GM21576 (cell line): ENCODE results near the gene NUDT22.
A peak's percentile ranks its signal among the peaks of the same experiment; 100 is the strongest.

ENCODE experiments used
- ATAC-seq: cut with Tn5 transposase; IDR thresholded peaks from one replicate; pipeline ENCODE4 v1.9.1; 2021; ENCODE audit warnings: mild to moderate bottlenecking, moderate library complexity; ENCODE audit not compliant: unreplicated experiment

Gene NUDT22

GRCh38 chr11:64241241-64241490 lies 15.1 kb downstream of the NUDT22 start:
- ATAC-seq: peak; percentile 58

- peak; percentile 4 for ATAC-seq
Observed at GRCh38 chr11:64241491-64242374, 15.7 kb downstream of the NUDT22 start.

- ATAC-seq: no peak
Observed at GRCh38 chr11:64243236-64243854, 17.3 kb downstream of the NUDT22 start.

- ATAC-seq: no peak
Observed at GRCh38 chr11:64244107-64244506, 18.0 kb downstream of the NUDT22 start.

- no peak for ATAC-seq
Observed at GRCh38 chr11:64244966-64245365, 18.9 kb downstream of the NUDT22 start.

- no peak for ATAC-seq
Observed at GRCh38 chr11:64245401-64245796, 19.3 kb downstream of the NUDT22 start.

- ATAC-seq: no peak
Observed at GRCh38 chr11:64245797-64246620, 19.9 kb downstream of the NUDT22 start.

GRCh38 chr11:64246621-64246870 lies 20.5 kb downstream of the NUDT22 start:
- ATAC-seq: peak; percentile 9

- peak; percentile 35 for ATAC-seq
Observed at GRCh38 chr11:64246871-64247728, 21.0 kb downstream of the NUDT22 start, which contains the start of gene PPP1R14B. TSS of gene PPP1R14B (minus strand) at chr11:64246943. CDS start at chr11:64246673, 270 bp downstream.

GRCh38 chr11:64247729-64248531 lies 21.9 kb downstream of the NUDT22 start:
- no peak for ATAC-seq

GRCh38 chr11:64248578-64248977 lies 22.5 kb downstream of the NUDT22 start:
- ATAC-seq: no peak

- ATAC-seq: no peak
Observed at GRCh38 chr11:64249038-64249437, 23.0 kb downstream of the NUDT22 start.

GRCh38 chr11:64249563-64250414 lies 23.7 kb downstream of the NUDT22 start:
- ATAC-seq: no peak

GRCh38 chr11:64250415-64251015 lies 24.4 kb downstream of the NUDT22 start:
- ATAC-seq: no peak

GRCh38 chr11:64251016-64251752 lies 25.1 kb downstream of the NUDT22 start, which contains the start of gene PLCB3:
TSS of gene PLCB3 (plus strand) at chr11:64251530. CDS start at chr11:64251650, 120 bp downstream.
- peak; percentile 41 for ATAC-seq

- no peak for ATAC-seq
Observed at GRCh38 chr11:64251753-64252002, 25.6 kb downstream of the NUDT22 start.

GRCh38 chr11:64252003-64252872 lies 26.2 kb downstream of the NUDT22 start:
- no peak for ATAC-seq
